ENCODE data around the gene BCAR1. TPM values are rescaled to one million over a fixed set of nuclear protein-coding genes. Genes with fewer than 3 reads are reported as not detected.

BCAR1 gene
- 39.5 TPM for total RNA-seq

GRCh38 chr16:75251280-75252048 is at the start of gene BCAR1:
Gene BCAR1, minus strand, starts transcription at chr16:75251624. Its CDS starts 142 bp downstream, at chr16:75251482.
- no peak for TF ChIP-seq CTCF (IDR thresholded peaks at IDR 0.05)
- peak in 1 of 2 donors; percentile 54 for TF ChIP-seq POLR2A (IDR thresholded peaks at IDR 0.05)
- peak in 1 of 2 donors; percentile 52 for TF ChIP-seq POLR2AphosphoS5 (IDR thresholded peaks at IDR 0.05; ENCODE audit: insufficient read depth in 1 of 2, low read depth in 1 of 2)
- no peaks in the 10 kb centered on the region for H3K36me3 ChIP-seq
- H3K4me1 ChIP-seq: peaks cover 93% of the 10 kb centered on the region
- peak within 1 kb of the TSS; percentile 88 for H3K27ac ChIP-seq
- peak within 1 kb of the TSS; percentile 57 to 85 for H3K4me3 ChIP-seq
- H3K27me3 ChIP-seq: no peaks in the 10 kb centered on the region
- H3K9me3 ChIP-seq: no peaks in the 10 kb centered on the region
- DNase-seq (ENCODE audit: extremely low spot score in 2 of 2): no peak
- intact Hi-C loops (cut with DNase I): loop anchor here (5.0 kb wide), 1 partner anchor 51 kb away; no protein-coding TSS in a partner anchor

- intact Hi-C loops (cut with DNase I): no loop called here
- H3K36me3 ChIP-seq: peaks cover 0 to 10% of the 10 kb centered on the region in 2 donors
- TF ChIP-seq POLR2A (IDR thresholded peaks at IDR 0.05) (no peak), CTCF (IDR thresholded peaks at IDR 0.05) (no peak), POLR2AphosphoS5 (IDR thresholded peaks at IDR 0.05; ENCODE audit: insufficient read depth in 1 of 2, low read depth in 1 of 2) (no peak)
- no peak overlapping the region for H3K27ac ChIP-seq
- no peaks in the 10 kb centered on the region for H3K27me3 ChIP-seq
- no peak for DNase-seq (ENCODE audit: extremely low spot score in 2 of 2)
- H3K4me3 ChIP-seq: no peak overlapping the region
- H3K4me1 ChIP-seq: peaks cover 17% of the 10 kb centered on the region
- no peaks in the 10 kb centered on the region for H3K9me3 ChIP-seq
These were observed 46.8 kb upstream of the BCAR1 start for GRCh38 chr16:75298267-75298666.

GRCh38 chr16:75296606-75297005 is 45.2 kb upstream of the BCAR1 start:
- TF ChIP-seq POLR2A (IDR thresholded peaks at IDR 0.05) (no peak), POLR2AphosphoS5 (IDR thresholded peaks at IDR 0.05; ENCODE audit: insufficient read depth in 1 of 2, low read depth in 1 of 2) (no peak)
- DNase-seq (ENCODE audit: extremely low spot score in 2 of 2): no peak
- intact Hi-C loops (cut with DNase I): no loop called here
- peaks cover 22% of the 10 kb centered on the region for H3K4me1 ChIP-seq
- peaks cover 0 to 13% of the 10 kb centered on the region in 2 donors for H3K36me3 ChIP-seq
- no peak overlapping the region for H3K27ac ChIP-seq
- no peaks in the 10 kb centered on the region for H3K27me3 ChIP-seq
- H3K9me3 ChIP-seq: no peaks in the 10 kb centered on the region
- H3K4me3 ChIP-seq: no peak overlapping the region

GRCh38 chr16:75294773-75295459 is 43.5 kb upstream of the BCAR1 start:
- no peaks in the 10 kb centered on the region for H3K9me3 ChIP-seq
- no peaks in the 10 kb centered on the region for H3K27me3 ChIP-seq
- H3K27ac ChIP-seq: peak overlapping the region; percentile 70
- H3K36me3 ChIP-seq: peaks cover 0 to 13% of the 10 kb centered on the region in 2 donors
- intact Hi-C loops (cut with DNase I): no loop called here
- TF ChIP-seq POLR2AphosphoS5 (IDR thresholded peaks at IDR 0.05; ENCODE audit: insufficient read depth in 1 of 2, low read depth in 1 of 2): no peak
- no peak for TF ChIP-seq POLR2A (IDR thresholded peaks at IDR 0.05)
- no peak for TF ChIP-seq CTCF (IDR thresholded peaks at IDR 0.05)
- peaks cover 22% of the 10 kb centered on the region for H3K4me1 ChIP-seq
- H3K4me3 ChIP-seq: no peak overlapping the region
- DNase-seq (ENCODE audit: extremely low spot score in 2 of 2): no peak

- intact Hi-C loops (cut with DNase I): no loop called here
- TF ChIP-seq CTCF (IDR thresholded peaks at IDR 0.05) (no peak), POLR2A (IDR thresholded peaks at IDR 0.05) (no peak)
- peak overlapping the region; percentile 70 for H3K27ac ChIP-seq
These were observed 42.3 kb upstream of the BCAR1 start for GRCh38 chr16:75293772-75294171.

More at GRCh38 chr16:75293772-75294171, 42.3 kb upstream of the BCAR1 start:
- Histone ChIP-seq H3K4me3 (no peak overlapping the region), H3K36me3 (peaks cover 0 to 13% of the 10 kb centered on the region in 2 donors), H3K27me3 (no peaks in the 10 kb centered on the region), H3K9me3 (no peaks in the 10 kb centered on the region), H3K4me1 (peaks cover 22% of the 10 kb centered on the region)
- DNase-seq (ENCODE audit: extremely low spot score in 2 of 2): no peak
